GM12873 (cell line): ENCODE data around the gene TMC3.

Experiments used
- CTCF ChIP-seq: IDR thresholded peaks from 2 replicates; pipeline ENCODE4 v1.5.1; 2012; ENCODE audit warnings: low read depth, mild to moderate bottlenecking, moderate library complexity, low read length, control low read depth; ENCODE audit not compliant: insufficient read depth; ENCODE audit errors: missing control alignments

The TMC3 gene

GRCh38 chr15:81282911-81283310 is 91.1 kb downstream of the TMC3 start:
- TF ChIP-seq CTCF: no peak

GRCh38 chr15:81282606-81282895 is 91.5 kb downstream of the TMC3 start:
- TF ChIP-seq CTCF: no peak

DNA sequence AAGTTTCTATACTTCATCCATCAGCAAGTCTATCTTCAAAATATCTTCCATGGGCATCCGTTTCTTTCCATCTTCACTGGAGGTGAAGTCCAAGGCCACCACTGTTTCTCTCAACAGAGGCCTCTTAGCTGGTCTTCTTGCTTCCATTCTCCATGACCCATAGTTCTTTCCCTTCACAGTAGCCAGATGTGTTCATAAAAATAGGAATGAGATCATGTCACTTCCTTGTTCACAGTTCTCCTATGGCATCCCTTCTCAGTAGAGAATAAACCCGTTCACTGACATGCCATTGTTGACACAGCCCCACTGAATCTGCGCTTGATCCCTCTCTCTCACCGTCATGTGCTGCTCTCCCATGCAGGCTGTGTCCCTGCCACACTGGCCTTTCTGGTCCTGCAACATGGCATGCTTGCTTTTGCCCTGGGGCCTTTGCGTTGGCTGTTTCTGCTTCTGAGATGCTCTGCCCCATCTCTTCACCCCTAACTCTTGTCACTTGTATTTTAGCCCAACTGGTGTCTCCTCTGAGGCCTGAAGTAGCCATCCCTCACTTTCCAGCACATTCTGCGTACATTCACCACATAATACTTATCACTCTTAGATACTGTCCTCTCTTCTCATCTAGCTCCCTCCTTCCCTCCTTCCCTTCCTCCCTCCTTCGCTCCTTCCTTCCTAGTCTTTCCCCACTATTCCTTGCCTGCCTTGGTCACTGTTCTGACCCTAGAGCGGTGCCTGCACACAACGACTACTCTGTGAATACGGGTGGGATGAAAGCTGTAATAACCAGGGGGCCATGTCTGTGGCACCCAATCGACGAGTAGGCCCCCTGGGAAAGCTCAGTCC is 92.0 kb downstream of the TMC3 start:
- TF ChIP-seq CTCF: no peak

GRCh38 chr15:81281456-81281735 is 92.6 kb downstream of the TMC3 start:
- TF ChIP-seq CTCF: no peak
